NCI-H2196 treated with DMSO at 0.1 percent for 48 hours (cell line): ENCODE results near the gene CCDC146.
"Not testable (repeated sequence)": the region's sequence is repeated elsewhere in the genome, so short reads cannot be mapped to it uniquely, and the experiment has no call there.

Experiments
- DNase-seq: peaks from one replicate; lab custom pipeline; 2025; ENCODE audit not compliant: unreplicated experiment; lab: John Stamatoyannopoulos, UW

Gene CCDC146

DNA sequence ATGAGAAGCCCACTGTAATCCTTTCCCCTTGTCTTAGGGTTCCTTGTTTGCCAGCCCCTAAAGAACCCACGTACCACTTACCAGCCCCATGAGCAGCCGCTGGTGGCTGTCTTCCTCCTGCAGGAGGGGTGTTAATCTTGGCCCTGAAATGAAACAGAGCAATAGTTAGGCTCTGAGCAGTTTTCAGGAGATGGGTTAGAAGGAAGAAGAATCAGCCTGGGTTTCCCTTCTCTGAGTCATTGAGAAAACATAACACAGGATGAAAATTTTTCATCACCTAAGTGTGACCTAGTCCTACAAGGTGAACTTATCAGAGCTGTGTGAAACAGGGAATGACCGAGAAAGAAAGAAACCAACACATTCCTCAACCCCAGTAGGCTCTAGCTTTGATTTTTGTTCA is 203.7 kb downstream of the CCDC146 start:
- no peak for DNase-seq

DNA sequence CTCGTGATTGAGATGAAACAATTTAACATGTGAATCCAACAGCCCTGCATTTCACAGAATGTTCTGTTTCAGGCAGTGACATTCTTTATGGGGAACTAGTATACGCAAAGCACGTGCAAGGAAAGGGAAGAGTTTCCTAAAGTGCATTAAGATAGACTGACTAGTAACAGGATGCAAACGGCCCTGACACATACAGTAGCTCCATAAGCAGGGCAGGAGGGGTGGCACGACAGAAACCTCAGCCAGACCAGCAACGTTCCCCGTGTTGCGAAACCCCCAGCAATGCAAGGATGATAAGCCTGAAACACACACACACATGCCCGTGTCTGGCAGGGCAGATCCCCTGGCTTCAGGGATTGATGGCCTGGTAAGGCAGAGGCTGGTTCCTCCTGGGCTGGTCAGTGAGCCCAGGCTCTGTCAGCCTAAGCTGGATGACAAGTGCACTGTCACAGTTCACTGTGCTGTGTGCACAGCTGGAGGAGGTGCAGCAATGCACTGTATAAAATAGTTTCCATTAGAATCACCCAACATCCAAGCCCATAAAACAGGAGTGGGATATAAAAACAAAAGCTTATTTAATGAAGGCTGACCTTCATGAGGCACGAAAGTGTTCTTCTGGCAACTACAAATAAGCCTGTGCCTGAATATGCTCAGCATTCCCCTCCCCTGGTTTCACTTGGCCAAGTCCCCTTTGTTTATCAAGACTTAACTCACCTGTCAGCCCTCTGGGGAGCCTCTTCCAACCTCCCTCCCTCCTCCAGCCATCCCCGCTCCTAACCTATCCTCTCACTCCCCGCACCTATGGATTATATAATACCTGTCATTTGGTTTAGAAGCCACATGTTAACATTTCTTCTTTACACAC is 204.9 kb downstream of the CCDC146 start:
- no peak for DNase-seq

GRCh38 chr7:77327932-77328628 is 205.7 kb downstream of the CCDC146 start:
- DNase-seq, result no peak

GRCh38 chr7:77328669-77329068 is 206.3 kb downstream of the CCDC146 start:
- no peak for DNase-seq

DNA sequence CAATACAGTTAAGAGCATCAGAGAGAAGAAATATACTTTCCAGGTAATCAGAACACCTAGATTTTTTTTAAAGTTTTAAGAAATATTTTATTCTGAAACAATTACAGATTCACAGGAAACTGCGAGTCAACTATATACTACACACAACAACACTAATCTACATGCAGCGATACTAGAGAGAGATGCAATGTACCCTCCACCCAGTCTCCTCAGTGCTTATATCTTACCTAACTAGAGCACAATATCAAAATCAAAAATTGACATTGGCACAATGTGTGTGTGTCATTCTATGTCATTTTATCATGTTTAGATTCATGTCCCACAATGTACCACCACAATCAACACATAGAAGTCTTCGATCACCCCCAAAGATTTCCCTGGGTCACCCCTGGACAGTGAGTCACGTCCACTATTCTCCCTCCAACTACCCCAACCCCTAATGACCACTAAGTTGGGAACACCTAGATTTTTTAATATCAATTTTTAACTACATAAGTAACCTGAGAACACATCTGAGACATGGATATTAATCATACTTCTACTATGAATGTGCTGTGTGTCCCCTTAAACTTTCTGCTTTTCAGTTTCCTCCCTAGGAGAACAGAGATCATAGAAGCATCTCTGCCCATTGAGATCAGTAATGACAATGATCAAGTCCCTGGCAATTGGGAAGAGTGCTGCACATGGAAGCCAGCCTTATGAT is 207.2 kb downstream of the CCDC146 start:
- no peak for DNase-seq

DNA sequence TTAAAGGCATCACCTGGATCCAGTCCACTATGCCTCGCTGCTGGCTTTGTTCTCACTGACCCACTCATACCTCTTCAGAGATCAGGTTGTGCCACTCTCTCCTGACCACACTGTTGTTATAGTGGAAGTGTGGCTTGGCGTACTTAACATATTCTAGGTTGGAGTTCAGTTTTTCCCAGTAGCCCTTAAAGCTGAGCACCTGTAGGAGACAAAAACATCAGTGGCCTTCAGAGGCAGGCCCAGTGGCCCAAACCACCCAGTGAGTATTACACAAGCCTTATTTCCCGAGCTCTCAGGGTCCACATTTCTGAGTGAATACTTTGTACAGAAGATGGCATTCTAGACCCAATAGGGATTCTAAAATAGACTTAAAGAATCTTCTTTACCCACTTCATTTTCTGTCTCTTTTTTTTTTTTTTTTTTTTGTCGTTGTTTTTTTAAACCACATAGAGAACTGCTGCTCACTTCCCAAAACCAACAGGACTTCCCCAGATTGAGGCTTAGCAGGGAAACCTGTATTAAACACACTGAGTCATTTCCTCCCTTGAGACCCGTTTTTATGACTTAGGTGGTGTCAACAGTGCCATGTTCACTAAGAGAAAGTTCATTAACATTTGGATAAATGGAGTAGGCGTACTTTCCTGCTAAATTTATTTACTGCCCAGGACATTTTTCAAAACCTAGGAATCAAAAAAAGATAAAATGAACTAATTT is 207.9 kb downstream of the CCDC146 start:
- no peak for DNase-seq

- peak; percentile 72 for DNase-seq
These were observed 209.7 kb downstream of the CCDC146 start for GRCh38 chr7:77331938-77332695.

DNA sequence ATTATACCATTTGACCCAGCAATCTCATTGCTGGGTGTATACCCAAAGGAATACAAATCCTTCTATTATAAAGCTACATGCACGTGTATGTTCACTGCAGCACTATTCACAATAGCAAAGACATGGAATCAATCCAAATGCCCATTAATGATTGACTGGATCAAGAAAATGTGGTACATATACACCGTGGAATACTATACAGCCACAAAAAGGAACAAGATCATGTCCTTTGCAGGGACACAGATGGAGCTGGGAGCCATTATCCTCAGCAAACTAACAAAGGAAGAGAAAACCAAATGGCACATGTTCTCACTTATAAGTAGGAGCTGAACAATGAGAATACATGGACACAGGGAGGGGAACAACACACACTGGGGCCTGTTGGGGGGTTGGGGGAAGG is 211.6 kb downstream of the CCDC146 start:
- not testable (repeated sequence) for DNase-seq

DNA sequence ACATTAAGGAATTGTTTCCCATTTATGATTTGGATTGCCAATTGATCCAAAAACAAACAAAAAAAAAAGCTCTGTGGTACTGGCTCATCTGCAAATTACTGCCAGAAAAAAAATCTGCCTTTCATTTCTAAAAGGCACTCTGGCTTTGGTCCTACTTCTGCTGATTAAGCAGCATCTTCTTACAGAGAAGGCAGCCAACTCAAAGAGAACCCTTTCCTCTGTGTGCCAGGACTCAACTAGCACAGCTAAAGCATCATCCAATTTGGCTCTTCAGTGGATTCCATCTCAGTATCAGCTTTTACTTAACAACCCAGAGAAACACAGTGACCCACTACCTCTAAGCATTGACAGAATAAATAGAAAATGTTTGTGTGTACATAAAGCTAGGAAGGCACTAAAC is 213.2 kb downstream of the CCDC146 start:
- DNase-seq, result peak; percentile 18

- DNase-seq, result no peak
These were observed 215.1 kb downstream of the CCDC146 start for GRCh38 chr7:77337456-77337990.

- DNase-seq, result no peak
These were observed 215.8 kb downstream of the CCDC146 start for GRCh38 chr7:77338260-77338659.

DNA sequence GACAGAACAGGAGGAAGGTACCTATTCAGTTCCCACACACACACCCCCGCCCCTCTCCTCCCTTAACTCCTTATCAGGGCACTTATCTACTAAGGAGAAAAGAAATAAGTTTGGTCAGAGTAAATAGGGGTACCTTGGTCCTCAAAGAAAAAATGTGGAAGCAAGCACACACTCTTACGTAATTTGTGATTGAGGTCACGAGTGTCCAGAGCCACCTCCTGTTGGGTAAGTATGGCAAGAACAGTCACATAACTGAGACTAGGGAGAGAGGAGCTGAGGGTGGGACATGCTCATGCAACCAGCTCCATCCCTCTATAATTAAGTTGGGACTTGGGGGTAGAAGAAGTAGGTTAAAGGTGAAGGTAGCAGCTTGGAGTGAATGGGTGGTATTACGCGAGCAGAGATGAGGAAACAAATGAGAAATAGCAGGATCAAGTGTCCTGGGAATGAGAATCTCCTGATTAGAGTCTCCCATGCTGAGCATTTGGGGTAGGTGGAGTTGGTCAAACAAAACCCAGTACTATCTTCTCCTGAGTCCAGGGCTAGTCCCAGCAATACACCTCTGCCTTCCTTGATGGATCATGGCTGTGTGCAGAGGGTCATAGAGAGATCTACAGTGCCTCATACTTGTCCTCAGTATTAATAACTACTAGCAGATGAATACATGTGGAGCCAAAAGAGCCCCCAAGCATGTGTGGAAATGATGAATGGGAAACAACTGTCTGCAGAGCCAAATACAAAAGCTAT is 216.6 kb downstream of the CCDC146 start:
- DNase-seq, result no peak

DNA sequence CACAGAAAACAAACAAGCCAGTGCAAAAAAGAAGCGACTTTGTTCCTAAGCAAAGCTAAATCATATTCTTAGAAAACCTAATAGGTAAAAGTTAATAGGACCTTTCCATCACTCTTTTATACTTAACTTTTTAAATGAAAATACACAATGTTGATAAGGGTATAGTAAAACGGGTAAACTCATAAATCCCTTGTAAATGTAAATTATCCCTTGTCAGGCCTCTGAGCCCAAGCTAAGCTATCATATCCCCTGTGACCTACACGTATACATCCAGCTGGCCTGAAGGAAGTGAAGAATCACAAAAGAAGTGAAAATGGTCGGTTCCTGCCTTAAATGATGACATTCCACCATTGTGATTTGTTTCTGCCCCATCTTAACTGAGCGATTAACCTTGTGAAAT is 217.3 kb downstream of the CCDC146 start:
- no peak for DNase-seq
